SK-N-MC (cell line): ENCODE measurements around the gene VWA8.

Source experiments
- EZH2 ChIP-seq: fragments of 200-600 bp; sonication (generic); IDR thresholded peaks from one replicate; pipeline ENCODE4 v1.6.1; 2017; ENCODE audit warnings: antibody characterized with exemption
- POLR2AphosphoS5 ChIP-seq: IDR thresholded peaks from 2 replicates; pipeline ENCODE4 v1.6.1; 2012; ENCODE audit warnings: mild to moderate bottlenecking, low read depth, low read length, borderline replicate concordance

DNA sequence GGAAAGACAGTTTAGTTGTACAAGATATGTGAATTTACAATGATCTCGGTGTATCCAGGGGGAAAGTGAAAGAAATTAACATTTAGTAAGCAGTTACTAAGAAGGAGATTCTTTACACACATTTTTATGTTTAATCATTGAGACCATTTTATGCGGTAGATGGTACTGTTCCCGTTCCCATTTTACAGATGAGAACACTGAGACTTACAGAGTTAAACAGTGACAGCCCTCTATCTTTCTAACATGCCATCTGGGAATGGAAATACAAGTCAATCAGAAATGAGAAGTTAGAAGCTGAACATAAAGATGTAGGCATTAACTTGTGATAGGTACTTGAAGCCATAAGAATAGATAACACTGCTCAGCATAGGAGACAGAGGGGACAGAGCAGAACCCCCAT, 144.9 kb downstream of the VWA8 start:
- no peak for TF ChIP-seq POLR2AphosphoS5
- TF ChIP-seq EZH2, result no peak
